Measurements from ENCODE around the gene EEPD1.
"Not testable (repeated sequence)": the region's sequence is repeated elsewhere in the genome, so short reads cannot be mapped to it uniquely, and the experiment has no call there.

The EEPD1 gene

DNA sequence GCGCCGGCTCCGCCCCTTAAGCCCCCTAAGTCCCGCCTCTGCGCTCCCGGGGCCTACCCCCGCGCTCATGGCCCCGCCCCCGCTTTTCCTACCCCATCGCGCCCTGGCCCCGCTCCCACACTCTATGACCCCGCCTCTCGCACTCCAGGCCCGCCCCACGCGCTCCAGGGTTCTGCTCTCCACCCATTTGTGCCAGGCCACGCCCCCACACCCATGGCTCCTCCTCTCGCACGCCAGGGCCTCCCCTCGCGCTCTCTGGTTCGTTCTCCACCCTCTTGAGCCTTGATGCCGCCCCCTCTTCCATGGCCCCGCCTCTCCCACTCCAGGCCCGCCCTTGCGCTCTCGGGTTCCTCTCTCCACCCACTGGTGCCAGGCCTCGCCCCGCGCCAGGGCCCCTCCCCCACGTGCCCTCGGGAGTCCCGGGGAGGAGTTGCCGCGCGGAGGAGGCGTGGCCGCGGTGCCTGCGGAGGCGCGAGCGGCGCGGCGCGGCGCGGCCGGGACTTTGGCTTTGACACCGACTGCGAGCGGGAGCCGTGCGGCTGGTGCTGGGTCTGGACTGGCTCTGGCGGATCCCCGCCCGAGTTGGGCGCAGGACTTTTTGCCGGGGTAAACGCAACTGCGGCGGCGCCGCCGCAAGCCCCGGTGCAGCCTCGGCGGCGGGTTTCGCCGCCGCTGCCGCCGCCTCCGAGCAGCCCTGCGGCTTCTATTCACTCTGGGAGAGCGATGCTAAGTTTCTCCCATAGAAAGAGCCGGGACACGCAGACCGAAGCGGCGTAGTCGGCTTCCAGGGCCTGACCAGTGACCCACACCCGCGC, at the start of gene EEPD1:
Gene EEPD1, plus strand, starts transcription at position 499 of the 815 bp plus-strand sequence. CDS start 1,071 bp downstream, outside the sequence.
- DNase-seq (ENCODE audit: low read depth in 2 of 2): peak; percentile 99 to 100

DNA sequence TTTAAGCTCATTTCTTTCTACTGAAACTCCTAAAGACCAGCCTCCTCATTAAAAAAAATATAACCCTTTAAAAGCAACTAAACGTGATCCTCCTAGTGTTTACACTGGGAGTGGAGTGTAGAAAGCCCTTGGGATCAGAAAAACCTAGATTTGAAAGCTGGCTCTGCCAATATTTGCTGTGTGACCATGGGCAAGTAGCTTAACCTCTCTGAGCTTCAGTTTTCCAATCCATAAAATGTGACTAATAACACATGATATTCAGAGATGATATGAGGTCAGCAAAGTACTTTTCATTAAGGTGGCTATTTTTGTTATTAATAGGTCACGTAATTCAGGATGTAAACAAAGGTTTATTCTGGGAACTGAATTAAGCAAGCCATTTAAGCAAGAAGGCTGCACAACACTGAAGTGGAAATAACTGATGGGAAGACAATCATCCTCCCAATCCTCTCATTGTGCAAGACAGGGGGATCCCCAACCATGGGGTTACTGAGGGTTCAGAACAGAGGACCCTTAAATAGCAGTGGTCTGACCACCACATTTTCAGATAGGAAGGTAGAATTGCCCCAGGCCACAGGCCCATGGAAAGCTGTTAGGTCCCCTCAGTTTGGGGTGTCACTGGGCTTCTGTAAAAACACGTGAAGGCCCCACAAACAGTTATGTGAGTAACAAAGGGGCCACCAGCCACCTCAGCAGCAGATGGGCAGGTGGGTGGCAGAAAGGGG, 49.1 kb upstream of the EEPD1 start:
- no peak for DNase-seq (ENCODE audit: low read depth in 2 of 2)

DNA sequence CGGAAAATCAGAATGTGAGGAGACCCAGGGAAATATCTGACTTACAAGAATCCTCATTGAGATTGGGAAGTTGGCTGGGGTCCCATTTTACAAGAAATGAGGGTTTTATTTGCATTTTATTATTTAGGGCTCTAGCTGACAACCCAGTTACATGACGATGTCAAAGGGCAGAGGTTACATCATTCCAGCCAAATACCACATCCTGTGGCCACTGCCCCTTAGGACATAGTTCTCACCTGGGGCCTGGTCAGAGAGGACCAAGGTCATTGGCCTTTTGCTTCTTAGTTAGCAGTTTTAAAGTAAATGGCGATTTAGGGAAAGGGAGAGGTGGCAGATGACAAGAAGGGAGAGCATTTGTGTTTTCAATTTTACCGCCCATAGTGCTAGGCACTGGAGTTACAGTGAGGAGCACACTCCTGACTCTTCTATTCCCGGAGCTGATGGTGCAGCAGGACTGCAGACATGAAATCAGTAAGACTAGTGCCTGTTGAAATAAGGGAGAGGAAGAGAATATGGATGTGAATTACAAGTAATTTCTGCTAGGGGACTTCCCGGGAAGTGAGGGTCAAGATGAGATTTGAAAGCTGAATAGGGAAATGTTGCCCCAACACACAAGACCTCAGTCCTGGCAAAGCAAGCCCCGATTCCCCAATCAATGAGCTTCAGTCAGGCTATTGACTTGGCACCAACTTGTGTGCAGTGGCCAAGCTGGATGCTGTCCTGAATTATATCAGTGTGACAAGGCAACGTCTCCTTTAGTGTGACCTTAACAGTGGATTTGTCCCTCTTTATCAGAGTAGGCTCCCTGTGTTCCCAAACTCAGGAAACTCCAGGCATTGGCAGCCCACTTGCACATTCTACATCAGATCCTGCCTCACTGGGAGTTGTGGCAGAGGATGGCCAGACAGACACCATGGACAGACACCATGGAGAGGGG, 45.8 kb upstream of the EEPD1 start:
- DNase-seq (ENCODE audit: low read depth in 2 of 2): not testable (repeated sequence)

DNA sequence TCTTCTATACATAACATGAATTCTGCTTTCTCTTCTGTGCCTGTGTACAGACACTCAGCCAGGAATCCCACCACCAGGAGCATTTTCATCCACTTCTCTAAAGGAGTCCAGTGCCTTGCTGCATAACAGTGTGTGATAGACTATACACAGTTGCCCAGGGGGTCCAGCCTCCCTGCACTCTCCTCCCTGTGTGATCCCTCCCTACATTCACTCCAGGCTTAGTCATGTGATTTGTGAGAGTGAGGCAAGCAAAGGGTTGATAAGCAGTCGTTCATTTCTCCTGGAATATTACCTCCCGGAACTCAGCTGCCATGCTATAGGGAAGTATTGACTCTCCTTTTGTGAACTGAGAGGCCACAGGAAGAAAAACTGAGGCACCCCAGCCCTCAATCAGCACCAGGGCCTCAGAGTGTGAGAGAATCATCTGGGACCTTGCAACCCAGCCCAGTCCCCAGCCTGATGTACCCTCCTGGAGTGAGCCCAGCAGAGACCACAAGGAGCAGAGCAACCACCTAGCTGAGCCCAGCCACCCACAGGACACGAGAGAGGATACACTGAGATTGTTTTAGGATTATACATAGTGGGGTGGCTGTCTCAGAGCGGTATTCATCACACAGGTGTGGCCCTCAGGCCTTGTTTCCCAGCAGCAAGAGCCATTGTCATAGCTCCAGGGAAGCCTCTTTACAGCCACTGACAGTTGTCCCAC, 45.0 kb upstream of the EEPD1 start:
- DNase-seq (ENCODE audit: low read depth in 2 of 2): no peak

DNA sequence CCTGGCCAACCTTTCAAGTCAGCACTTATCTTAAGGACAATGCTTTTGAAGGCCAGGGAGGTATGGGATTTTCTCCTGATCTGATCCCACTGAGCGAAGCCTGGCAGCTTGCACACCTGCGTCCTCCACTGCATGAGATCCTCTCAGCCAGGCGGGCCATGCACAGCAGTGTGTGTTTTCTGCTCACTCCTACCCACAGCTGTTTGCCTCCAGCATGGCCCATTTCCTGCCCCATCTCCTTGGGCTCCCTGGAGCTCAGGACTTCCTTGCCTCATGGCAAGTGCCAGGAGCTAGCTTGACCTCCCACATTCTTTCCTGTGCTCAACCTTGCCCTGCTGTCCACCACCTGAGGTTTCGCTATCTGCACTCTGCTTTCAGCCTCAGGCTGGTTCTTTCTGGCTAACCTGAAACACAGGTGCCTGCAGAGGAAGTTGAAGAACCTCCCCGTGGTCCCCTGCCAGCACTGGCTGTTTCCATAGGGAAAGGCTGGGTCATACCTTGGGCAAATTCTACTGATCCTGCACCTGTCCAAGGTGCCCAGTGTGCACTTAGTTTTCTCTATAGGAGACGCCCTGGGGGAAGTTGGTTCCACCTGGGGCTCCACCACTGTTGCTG, 43.9 kb upstream of the EEPD1 start:
- DNase-seq (ENCODE audit: low read depth in 2 of 2): no peak

DNA sequence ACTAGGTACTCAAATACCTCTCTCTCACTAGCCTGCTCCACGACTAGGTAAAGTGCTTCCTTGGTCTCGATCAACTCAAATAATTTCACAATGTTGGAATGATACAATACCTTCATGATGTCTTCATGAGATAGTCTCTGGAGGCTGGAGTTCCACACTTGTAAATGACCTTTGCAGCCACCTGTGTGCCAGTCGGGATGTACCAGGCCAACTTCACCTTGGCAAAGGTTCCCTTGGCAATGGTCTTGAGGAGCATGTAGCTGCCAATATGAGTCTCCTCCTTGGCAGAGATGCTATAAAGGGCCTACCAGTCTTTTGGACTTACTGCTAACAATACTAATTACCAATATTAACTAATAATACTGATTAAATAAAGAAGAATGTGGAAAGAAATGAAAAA, 42.5 kb upstream of the EEPD1 start:
- DNase-seq (ENCODE audit: low read depth in 2 of 2): no peak

DNA sequence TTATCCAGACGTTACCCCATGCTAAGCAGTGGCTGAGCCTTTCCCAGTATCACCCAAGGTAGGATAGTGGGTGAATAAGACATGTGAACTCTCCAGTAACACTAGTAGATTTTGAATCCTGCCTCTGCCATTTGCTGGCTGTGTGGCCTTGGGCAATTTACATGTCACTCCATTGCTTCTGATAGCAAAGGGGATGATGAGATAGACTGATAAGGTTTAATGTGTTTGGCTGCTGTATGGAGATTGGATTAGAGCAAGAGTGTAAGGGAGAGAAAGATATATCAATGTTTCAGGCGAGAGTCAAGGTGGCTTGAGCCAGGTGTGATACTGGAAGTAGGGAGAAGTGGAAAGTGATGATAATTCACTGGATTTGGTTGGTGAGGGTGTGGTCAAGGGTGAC, 40.1 kb upstream of the EEPD1 start:
- DNase-seq (ENCODE audit: low read depth in 2 of 2): no peak

DNA sequence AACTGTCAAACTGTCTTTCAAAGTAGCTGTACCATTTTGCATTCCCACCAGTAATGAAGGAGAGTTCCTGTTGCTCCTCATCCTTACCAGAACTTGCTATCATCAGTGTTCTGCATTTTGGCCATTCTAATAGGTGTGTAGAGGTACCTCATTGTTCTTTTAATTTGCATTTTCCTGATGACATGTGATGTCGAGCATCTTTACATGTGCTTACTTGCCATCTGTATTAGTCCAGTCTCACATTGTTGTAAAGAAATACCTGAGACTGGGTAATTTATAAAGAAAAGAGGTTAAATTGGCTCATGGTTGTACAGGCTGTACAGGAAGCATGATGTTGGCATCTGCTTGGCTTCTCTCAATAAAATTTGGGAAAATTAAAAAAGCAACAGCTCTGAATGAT, 38.7 kb upstream of the EEPD1 start:
- DNase-seq (ENCODE audit: low read depth in 2 of 2): no peak

DNA sequence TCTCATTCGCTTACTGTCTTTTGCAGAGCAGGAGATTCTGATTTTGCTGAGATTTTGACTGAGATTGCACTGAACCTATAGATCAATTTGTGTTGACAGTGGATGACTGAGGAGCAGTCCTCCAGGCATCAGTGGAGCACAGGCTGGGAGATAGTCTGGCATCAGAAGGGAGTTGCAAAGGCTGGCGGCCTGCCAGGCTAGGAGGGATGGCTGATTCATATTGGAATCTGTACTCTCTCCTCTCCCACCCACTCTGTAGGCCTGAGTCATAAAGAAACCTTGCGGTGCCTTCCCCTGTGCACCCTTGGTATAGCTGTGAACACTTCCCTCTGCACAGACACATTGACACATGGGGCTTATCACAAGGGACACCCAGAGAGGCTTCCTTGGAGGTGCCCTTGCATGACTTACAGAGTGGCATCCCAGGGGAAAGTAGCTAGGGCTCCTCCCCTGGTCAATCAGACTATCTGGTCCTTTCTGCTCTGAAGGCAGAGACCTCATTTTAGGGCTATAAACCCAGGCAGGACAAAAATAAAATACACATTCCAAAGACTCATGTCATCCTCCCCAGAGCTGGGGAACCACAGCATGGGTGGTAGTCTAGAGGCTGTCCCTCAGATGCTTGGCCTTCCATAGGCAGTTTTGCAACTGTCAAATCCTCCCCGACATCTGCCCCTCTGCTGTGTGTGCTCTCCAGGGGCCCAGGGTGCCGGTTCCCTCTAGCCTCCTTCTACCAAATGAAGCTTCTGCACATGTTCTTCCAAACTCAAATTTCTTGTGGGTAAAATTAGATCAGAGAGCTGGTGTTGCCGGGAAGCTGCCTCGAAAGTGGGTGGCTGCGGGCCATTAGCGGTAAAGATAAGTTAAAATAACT, 37.4 kb upstream of the EEPD1 start:
- peak; percentile 69 to 78 for DNase-seq (ENCODE audit: low read depth in 2 of 2)

DNA sequence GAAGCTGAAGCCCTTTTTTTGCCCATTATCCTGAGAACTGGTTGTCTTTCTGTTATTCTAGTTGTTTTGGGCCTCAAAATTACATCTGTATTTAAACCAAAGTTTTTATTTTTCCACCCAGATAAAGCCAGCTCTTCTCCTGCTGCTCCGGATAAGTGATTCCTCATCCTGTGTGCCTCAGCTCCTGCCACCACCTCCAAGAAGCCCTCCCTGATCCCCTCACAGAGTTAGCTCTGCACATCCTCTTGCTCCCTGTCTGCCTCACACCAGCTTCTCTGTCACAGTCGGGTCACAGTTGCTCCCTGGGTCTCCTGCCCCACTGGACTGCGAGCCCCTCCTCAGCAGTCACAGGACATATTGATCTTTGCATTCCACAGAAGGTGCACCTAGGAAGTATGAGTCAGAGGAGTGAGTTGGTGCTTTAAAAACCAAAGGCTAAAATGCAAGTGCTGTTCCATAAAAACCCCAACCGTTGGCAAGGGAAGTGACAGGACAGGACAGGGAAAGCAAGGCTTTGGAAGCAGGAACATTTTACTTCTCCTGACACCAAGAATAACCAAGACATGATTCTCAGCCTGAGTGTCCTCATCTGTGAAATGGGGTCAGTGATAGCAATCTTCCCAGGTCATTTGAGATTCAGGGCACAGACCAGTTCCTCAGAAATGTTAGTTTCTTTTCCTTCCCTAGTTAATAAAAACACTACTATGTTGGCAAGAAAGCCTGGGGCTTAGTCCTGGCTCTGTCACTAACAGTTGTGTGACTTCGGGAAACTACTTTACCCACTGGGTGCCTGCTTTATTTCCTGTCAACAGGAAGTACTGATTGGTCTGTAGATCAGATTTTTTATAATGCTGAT, 36.5 kb upstream of the EEPD1 start:
- no peak for DNase-seq (ENCODE audit: low read depth in 2 of 2)

DNA sequence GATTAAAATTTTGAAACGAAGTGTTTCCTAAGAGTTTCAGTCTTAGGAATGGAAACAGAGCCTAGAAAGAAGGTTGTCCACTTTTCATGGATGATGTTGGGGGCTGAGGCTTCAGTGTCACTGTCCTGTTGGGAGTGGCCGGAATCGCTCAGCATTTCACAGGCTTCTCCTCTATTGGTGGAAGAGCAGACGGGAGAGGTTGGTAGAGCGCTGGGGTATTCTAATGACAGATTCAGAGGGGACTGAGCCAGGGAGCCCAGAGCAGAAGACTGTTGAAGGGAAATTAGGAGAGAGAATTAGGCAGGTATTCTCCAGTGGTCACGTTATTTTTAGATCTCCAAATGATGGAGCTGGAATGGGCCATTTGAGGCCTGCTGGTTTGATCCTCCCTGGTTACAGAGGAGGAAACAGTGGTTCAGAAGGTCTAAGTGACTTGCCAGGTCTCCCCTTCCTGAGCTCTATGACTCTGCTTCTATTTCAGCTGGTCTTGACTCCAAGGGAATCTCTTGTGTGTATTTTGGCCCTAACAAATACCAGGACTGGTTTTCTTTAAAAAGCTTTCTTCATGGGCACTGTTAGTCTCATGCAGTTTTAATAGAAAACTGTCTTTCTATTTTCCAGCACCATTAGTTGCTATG, 35.7 kb upstream of the EEPD1 start:
- DNase-seq (ENCODE audit: low read depth in 2 of 2): no peak

DNA sequence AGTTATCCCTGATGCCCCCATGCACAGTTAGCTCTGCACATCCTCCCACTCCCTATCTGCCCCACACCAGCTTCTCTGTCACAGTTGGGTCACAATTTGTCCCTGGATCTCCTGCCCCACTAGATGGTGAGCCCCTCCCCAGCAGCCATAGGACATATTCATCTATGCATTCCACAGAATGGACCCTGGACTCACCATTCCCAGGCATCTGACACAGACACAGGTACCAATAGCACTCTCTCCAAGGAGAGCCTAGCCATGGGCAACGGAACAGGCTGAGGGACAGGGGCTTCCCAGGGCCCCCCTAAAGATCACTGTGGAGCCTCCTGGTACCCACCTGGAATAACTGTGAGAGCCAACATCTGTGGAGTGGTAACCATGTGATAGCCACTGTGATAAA, 34.7 kb upstream of the EEPD1 start:
- no peak for DNase-seq (ENCODE audit: low read depth in 2 of 2)

DNA sequence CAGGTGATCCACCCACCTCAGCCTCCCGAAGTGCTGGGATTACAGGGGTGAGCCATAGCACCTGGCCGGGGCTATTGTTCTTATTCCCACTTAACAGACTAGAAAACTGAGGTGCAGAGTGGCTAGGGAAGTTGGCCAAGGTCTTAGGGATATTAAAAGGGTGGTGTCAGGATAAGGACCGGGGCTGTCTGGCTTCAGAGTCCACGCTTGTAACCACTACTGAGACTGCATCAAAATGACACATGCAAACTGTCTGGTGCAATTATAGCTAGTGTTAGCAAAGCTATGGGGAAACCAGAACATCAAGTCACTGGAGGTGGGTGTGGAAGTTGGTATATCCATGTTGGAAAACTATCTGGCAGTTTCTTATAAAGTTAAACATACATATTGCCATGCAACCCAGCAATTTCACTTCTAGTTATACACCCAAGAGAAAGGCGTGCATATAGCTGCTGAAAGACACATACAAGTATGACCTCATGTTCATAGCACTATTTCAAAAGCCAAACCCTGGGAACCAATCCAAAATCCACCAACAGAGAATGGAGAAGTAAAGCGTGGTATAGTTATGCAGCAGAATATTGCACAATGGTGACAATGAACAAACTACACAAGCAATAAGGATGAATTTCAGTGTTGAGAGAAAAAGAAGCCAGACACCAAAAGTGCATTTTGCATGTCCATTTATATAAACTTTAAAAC, 33.9 kb upstream of the EEPD1 start:
- no peak for DNase-seq (ENCODE audit: low read depth in 2 of 2)

DNA sequence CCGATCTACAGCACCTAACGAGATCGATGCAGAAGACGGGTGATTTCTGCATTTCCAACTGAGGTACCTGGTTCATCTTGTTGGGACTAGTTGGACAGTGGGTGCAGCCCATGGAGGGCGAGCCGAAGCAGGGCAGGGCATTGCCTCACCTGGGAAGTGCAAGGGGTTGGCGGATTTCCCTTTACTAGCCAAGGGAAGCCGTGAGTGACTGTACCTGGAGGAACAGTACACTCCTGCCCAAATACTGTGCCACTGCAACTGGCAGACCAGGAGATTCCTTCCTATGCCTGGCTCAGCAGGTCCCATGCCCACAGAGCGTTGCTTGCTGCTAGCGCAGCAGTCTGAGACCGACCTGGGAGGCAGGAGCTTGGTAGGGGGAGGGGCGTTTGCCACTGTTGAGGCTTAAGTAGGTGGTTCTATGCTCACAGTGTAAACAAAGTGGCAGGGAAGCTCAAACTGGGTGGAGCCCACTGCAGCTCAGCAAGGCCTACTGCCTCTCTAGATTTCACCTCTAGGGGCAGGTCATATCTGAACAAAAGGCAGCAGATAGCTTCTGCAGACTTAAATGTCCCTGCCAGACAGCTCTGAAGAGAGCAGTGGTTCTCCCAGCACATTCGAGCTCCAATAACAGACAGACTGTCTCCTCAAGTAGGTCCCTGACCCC, 32.9 kb upstream of the EEPD1 start:
- DNase-seq (ENCODE audit: low read depth in 2 of 2): not testable (repeated sequence)

DNA sequence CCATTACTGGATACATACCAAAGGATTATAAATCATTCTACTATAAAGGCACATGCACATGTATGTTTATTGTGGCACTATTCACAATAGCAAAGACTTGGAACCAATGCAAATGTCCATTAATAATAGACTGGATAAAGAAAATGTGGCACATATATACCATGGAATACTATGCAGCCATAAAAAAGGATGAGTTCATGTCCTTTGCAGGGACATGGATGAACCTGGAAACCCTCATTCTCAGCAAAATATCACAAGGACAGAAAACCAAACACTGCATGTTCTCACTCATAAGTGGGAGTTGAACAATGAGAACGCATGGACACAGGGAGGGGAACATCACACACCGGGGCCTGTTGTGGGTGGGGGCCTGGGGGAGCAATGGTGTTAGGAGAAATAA, 27.4 kb upstream of the EEPD1 start:
- DNase-seq (ENCODE audit: low read depth in 2 of 2): not testable (repeated sequence)

DNA sequence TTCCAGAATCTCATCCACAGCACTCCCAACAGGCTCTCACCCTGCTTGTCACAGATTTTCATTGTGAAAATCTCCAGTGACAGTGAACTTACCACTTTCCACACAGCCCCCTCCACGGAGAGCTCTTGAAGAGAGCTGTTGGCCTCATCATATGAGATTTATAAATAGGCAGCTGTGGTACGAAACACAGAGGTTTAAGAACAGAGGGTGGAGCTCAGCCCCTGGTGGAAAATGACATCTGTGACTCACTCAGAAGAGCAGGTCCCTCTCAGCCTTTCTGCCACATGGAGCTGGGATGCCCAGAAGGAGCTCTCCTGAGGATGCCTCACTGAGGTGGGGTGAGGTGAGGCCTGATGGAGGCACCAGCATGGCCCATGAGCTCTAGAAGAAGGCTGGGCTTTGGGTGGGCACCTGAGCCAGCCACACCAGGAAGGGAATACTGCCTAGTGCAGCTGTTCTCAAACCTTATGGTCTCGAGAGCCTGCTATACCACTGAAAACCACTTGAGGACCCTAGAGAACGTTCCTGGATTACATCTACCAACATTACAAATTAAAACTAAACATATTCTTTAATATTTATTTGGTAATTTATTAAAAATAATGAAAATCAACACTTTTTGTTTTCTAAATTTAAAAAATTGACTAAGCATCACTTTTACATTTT, 25.8 kb upstream of the EEPD1 start:
- no peak for DNase-seq (ENCODE audit: low read depth in 2 of 2)

Data from stimulated activated CD8-positive, alpha-beta memory T cell treated with anti-CD3 and anti-CD28 coated beads, Interleukin-2, amount 100 ng/mL, for 48 hours (primary cell).